HEK293T (cell line): ENCODE results near the gene POM121L2.

Experiments
- BHLHE40 ChIP-seq: fragments of 450-650 bp; IDR thresholded peaks from 2 replicates; pipeline ENCODE4 v1.6.1; 2016; ENCODE audit warnings: mild to moderate bottlenecking, moderate library complexity, borderline replicate concordance
- HDGF ChIP-seq: fragments of 450-650 bp; IDR thresholded peaks from 2 replicates; pipeline ENCODE4 v1.6.1; 2017; ENCODE audit warnings: antibody characterized with exemption, borderline replicate concordance
- NFRKB ChIP-seq: fragments of 450-650 bp; IDR thresholded peaks from 2 replicates; pipeline ENCODE4 v1.6.1; 2016; ENCODE audit warnings: mild to moderate bottlenecking, moderate library complexity
- PKNOX1 ChIP-seq: fragments of 450-650 bp; IDR thresholded peaks from 2 replicates; pipeline ENCODE4 v1.6.1; 2016
- SP1 ChIP-seq: fragments of 450-650 bp; IDR thresholded peaks from 2 replicates; pipeline ENCODE4 v1.6.1; 2017
- SUZ12 ChIP-seq: fragments of 450-650 bp; IDR thresholded peaks from 2 replicates; pipeline ENCODE4 v1.6.1; 2016; ENCODE audit warnings: mild to moderate bottlenecking
- ZNF384 ChIP-seq: fragments of 450-650 bp; IDR thresholded peaks from 2 replicates; pipeline ENCODE4 v1.6.1; 2016

GRCh38 chr6:27321370-27321769, 9.3 kb upstream of the POM121L2 start:
- TF ChIP-seq BHLHE40 (no peak), ZNF384 (no peak), PKNOX1 (no peak), HDGF (no peak), SUZ12 (no peak), NFRKB (no peak), SP1 (no peak)
